ENCODE data around the gene HAPLN2.
"Not testable (repeated sequence)": the region's sequence is repeated elsewhere in the genome, so short reads cannot be mapped to it uniquely, and the experiment has no call there.

HAPLN2 gene

GRCh38 chr1:156616463-156616862, 2.8 kb upstream of the HAPLN2 start:
- no peak for DNase-seq (ENCODE audit: low read depth in 1 of 2, low spot score in 1 of 2)

GRCh38 chr1:156619582-156619955, 354 bp downstream of the HAPLN2 start:
- no peak for DNase-seq (ENCODE audit: low read depth in 1 of 2, low spot score in 1 of 2)

GRCh38 chr1:156622581-156623297, 3.5 kb downstream of the HAPLN2 start:
- DNase-seq (ENCODE audit: low read depth in 1 of 2, low spot score in 1 of 2) = no peak

- no peak for DNase-seq (ENCODE audit: low read depth in 1 of 2, low spot score in 1 of 2)
These were observed 5.0 kb downstream of the HAPLN2 start for GRCh38 chr1:156623946-156624813.

GRCh38 chr1:156624814-156625435, 5.7 kb downstream of the HAPLN2 start:
- DNase-seq (ENCODE audit: low read depth in 1 of 2, low spot score in 1 of 2) = no peak

GRCh38 chr1:156625436-156626078, 6.3 kb downstream of the HAPLN2 start:
- peak; percentile 36 to 49 for DNase-seq (ENCODE audit: low read depth in 1 of 2, low spot score in 1 of 2)

GRCh38 chr1:156626079-156626438, 6.8 kb downstream of the HAPLN2 start:
- no peak for DNase-seq (ENCODE audit: low read depth in 1 of 2, low spot score in 1 of 2)

- DNase-seq (ENCODE audit: low read depth in 1 of 2, low spot score in 1 of 2) = no peak
These were observed 8.2 kb downstream of the HAPLN2 start for GRCh38 chr1:156627313-156627880.

- DNase-seq (ENCODE audit: low read depth in 1 of 2, low spot score in 1 of 2) = no peak
These were observed 10.7 kb downstream of the HAPLN2 start for GRCh38 chr1:156629823-156630449.

- not testable (repeated sequence) for DNase-seq (ENCODE audit: low read depth in 1 of 2, low spot score in 1 of 2)
These were observed 11.9 kb downstream of the HAPLN2 start for GRCh38 chr1:156631152-156631551.

GRCh38 chr1:156632355-156632754, 13.1 kb downstream of the HAPLN2 start:
- no peak for DNase-seq (ENCODE audit: low read depth in 1 of 2, low spot score in 1 of 2)

- DNase-seq (ENCODE audit: low read depth in 1 of 2, low spot score in 1 of 2) = no peak
These were observed 19.2 kb downstream of the HAPLN2 start for GRCh38 chr1:156638189-156638985.

- DNase-seq (ENCODE audit: low read depth in 1 of 2, low spot score in 1 of 2) = no peak
These were observed 20.4 kb downstream of the HAPLN2 start for GRCh38 chr1:156639601-156640101.

- DNase-seq (ENCODE audit: low read depth in 1 of 2, low spot score in 1 of 2) = no peak
These were observed 21.9 kb downstream of the HAPLN2 start for GRCh38 chr1:156640842-156641706.

- no peak for DNase-seq (ENCODE audit: low read depth in 1 of 2, low spot score in 1 of 2)
These were observed 22.6 kb downstream of the HAPLN2 start, which contains the start of gene BCAN for GRCh38 chr1:156641761-156642264. Gene BCAN, plus strand, starts transcription at chr1:156642117. Its CDS starts 3,938 bp downstream, at chr1:156646055.

- no peak for DNase-seq (ENCODE audit: low read depth in 1 of 2, low spot score in 1 of 2)
These were observed 23.2 kb downstream of the HAPLN2 start for GRCh38 chr1:156642265-156643048.

- no peak for DNase-seq (ENCODE audit: low read depth in 1 of 2, low spot score in 1 of 2)
These were observed 24.0 kb downstream of the HAPLN2 start for GRCh38 chr1:156643049-156643777.
